RWPE1 (cell line): ENCODE results near the gene CYP19A1.

Source experiments
- CTCF ChIA-PET: fragments of 350-600 bp; sonication (Branson Sonifier 250); formaldehyde crosslinking; extraction: SDS; loops from one replicate; lab custom pipeline; 2021; lab: Yijun Ruan, JAX
- POLR2A ChIA-PET: fragments of 400-600 bp; formaldehyde crosslinking; extraction: SDS; loops from one replicate; lab custom pipeline; 2020; ENCODE audit warnings: antibody characterized with exemption; ENCODE audit not compliant: low non-redundant PET; lab: Yijun Ruan, JAX
- DNase-seq: peaks from one replicate; pipeline ENCODE4 v3.0.0; 2012; ENCODE audit warnings: low spot score
- H3K27ac ChIP-seq: fragments of 450-650 bp; 2 replicates; pipeline ENCODE4 v1.5.1; 2017
- TF ChIP-seq, protein P1 (sequence below): fragments of 450-650 bp; conservative IDR thresholded peaks from 2 replicates; pipeline ENCODE4 v1.5.1; 2017; ENCODE audit warnings: low read depth, mild to moderate bottlenecking

CYP19A1 gene

DNA sequence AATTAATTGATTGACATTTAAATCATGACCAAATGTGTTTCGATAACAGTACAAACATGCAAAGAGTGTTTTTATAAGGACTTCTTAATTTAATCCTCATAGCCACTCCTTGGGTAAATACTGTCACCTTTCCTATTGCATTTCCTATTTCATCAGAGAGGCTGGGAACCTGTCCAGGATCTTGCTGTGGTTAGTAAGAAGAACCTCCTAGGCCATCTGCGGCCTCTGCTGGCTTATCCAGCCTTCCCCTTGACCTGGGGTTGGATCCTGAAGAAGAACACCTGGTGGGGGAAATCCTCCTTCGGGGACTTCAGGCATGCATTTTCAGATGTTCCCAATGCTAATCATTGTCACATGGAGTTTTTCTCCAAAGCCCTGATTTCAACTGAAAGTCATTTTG is 28.5 kb upstream of the CYP19A1 start:
- DNase-seq: peak; percentile 36
- CTCF ChIA-PET: no interaction called here
- TF ChIP-seq, protein P1, sequence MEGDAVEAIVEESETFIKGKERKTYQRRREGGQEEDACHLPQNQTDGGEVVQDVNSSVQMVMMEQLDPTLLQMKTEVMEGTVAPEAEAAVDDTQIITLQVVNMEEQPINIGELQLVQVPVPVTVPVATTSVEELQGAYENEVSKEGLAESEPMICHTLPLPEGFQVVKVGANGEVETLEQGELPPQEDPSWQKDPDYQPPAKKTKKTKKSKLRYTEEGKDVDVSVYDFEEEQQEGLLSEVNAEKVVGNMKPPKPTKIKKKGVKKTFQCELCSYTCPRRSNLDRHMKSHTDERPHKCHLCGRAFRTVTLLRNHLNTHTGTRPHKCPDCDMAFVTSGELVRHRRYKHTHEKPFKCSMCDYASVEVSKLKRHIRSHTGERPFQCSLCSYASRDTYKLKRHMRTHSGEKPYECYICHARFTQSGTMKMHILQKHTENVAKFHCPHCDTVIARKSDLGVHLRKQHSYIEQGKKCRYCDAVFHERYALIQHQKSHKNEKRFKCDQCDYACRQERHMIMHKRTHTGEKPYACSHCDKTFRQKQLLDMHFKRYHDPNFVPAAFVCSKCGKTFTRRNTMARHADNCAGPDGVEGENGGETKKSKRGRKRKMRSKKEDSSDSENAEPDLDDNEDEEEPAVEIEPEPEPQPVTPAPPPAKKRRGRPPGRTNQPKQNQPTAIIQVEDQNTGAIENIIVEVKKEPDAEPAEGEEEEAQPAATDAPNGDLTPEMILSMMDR: no peak

DNA sequence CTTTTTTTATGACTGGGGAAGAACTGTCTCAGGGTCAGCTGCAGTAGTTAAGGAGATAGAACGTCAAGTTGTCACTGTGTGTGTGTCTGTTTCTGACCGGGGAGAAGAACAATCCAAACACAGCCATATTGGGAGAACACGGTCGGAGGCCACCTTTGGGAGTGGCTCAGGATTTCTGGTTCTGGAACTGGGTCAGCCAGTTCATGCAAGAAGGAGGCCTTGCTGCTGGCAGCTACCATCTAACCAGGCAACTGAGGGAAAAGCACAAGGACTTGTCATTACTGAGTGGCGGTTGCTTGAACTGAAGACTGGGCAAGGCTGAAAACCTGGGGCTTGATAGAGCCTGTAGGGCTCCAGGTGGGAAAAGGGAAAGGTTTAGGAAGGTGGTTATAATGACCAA is 27.7 kb upstream of the CYP19A1 start:
- ChIA-PET POLR2A (no interaction called here), CTCF (interaction anchor here (0.5 kb wide), 1 partner anchor 16 kb away, joined by 4 read pairs; no protein-coding TSS in a partner anchor)

More for the DNA sequence above, 28.5 kb upstream of the CYP19A1 start:
- peak overlapping the region; percentile 55 for H3K27ac ChIP-seq
- POLR2A ChIA-PET: no interaction called here

DNA sequence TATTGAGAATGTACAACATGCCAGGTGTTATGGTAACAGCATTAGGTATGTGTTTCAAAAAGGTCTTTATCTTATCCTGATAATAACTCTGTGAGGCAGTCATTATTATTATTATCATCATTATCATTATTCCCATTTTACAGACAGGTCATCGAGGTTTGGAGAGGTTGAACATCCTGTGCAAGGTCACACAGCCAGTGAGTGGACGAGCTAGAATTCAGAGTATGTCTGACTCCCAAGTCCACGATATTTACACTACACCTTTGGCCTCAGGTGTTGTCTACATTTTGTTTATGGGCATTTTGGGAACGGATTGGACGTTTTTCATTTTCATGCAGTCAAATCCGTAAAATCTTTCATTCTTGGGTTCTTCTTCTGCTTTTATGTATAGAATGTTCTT is 27.0 kb upstream of the CYP19A1 start:
- DNase-seq: no peak
- TF ChIP-seq, protein P1: no peak
- POLR2A ChIA-PET: no interaction called here
- CTCF ChIA-PET: interaction anchor here (0.5 to 0.7 kb wide), 2 partner anchors 17 to 232 kb away, joined by 4 read pairs; no protein-coding TSS in a partner anchor
- H3K27ac ChIP-seq: no peak overlapping the region

More for the DNA sequence above, 27.7 kb upstream of the CYP19A1 start:
- TF ChIP-seq, protein P1: no peak
- no peak for DNase-seq
- no peak overlapping the region for H3K27ac ChIP-seq

- no peak overlapping the region for H3K27ac ChIP-seq
- ChIA-PET CTCF (no interaction called here), POLR2A (no interaction called here)
- TF ChIP-seq, protein P1: no peak
- no peak for DNase-seq
These were observed 25.0 kb upstream of the CYP19A1 start for GRCh38 chr15:51363383-51363782.

GRCh38 chr15:51359981-51360380 is 21.6 kb upstream of the CYP19A1 start:
- CTCF ChIA-PET: interaction anchor here (0.6 kb wide), 1 partner anchor 177 kb away, joined by 3 read pairs; no protein-coding TSS in a partner anchor
- TF ChIP-seq, protein P1: no peak
- H3K27ac ChIP-seq: no peak overlapping the region
- no peak for DNase-seq
- POLR2A ChIA-PET: no interaction called here

- POLR2A ChIA-PET: no interaction called here
These were observed 18.6 kb upstream of the CYP19A1 start for GRCh38 chr15:51356983-51357382.

More at GRCh38 chr15:51356983-51357382, 18.6 kb upstream of the CYP19A1 start:
- DNase-seq: no peak
- TF ChIP-seq, protein P1: no peak
- H3K27ac ChIP-seq: no peak overlapping the region
- CTCF ChIA-PET: no interaction called here
